Testis (tissue), 3 donors: ENCODE measurements around the gene PLA2G15. TPM values are rescaled to one million over a fixed set of nuclear protein-coding genes. Genes with fewer than 3 reads are reported as not detected.
A peak's percentile ranks its signal among the peaks of the same experiment; 100 is the strongest.

Source experiments
- DNase-seq: peaks from one replicate; pipeline ENCODE4 v3.0.0-alpha.2; 2019
- H3K27ac ChIP-seq, 2 donors: fragments of 200-600 bp; sonication (generic); one replicate each; pipeline ENCODE4 v1.5.1; 2019
- H3K27me3 ChIP-seq: fragments of 200-600 bp; sonication (generic); one replicate; pipeline ENCODE4 v1.5.1; 2019
- H3K36me3 ChIP-seq: fragments of 200-600 bp; sonication (generic); one replicate; pipeline ENCODE4 v1.5.1; 2017; ENCODE audit warnings: low read depth; ENCODE audit errors: missing control alignments
- H3K4me1 ChIP-seq: fragments of 200-600 bp; sonication (generic); one replicate; pipeline ENCODE4 v1.5.1; 2019
- H3K4me3 ChIP-seq, 2 donors: fragments of 200-600 bp; sonication (generic); one replicate each; pipeline ENCODE4 v1.5.1; 2017 to 2019
- H3K9me3 ChIP-seq: fragments of 200-600 bp; sonication (generic); one replicate; pipeline ENCODE4 v1.5.1; 2017
- CTCF ChIP-seq, 3 experiments: fragments of 450-650 bp in 2 of 3; fragments of 200-600 bp in 1 of 3; sonication (generic) in 1 of 3; IDR thresholded peaks; one replicate each; pipeline ENCODE4 v1.5.1; 2016 to 2019; ENCODE audit warnings: antibody characterized with exemption in 3 of 3, mild to moderate bottlenecking in 2 of 3, moderate library complexity in 1 of 3
- POLR2A ChIP-seq: fragments of 450-650 bp; IDR thresholded peaks from one replicate; pipeline ENCODE4 v1.6.1; 2017; ENCODE audit warnings: antibody characterized with exemption, mild to moderate bottlenecking, moderate library complexity
- WGBS, 2 donors: methylation state at CpG; one replicate each; pipeline ENCODE4 v1.1.5; 2018; 5-methylcytosine and 5-hydroxymethylcytosine counted together
- intact Hi-C: fragments of 100-400 bp; cut with DNase I; formaldehyde crosslinking; loops from one replicate; pipeline ENCODE4 v1.15.1; 2023; ENCODE audit warnings: low total_unique reads
- polyA plus RNA-seq: library from polyadenylated mRNA; stranded (reverse); fragments of 350-450 nt; fragmentation: Illumina TruSeq; extraction: RNeasy Lipid Tissue Mini Kit (QIAGEN cat#74804); gene quantifications from one replicate; pipeline ENCODE4 v1.2.3, GENCODE V29; 2014; ENCODE audit warnings: low read depth, low replicate concordance; ENCODE audit not compliant: insufficient read depth
- total RNA-seq, 2 donors: library from RNA; depleted of rRNA; stranded (reverse); fragments of >200 nt; gene quantifications; one replicate each; pipeline ENCODE4 v1.2.3, GENCODE V29; 2016

Gene PLA2G15
- total and polyA plus RNA-seq, 3 donors from 2014 or later, result 27.3 to 44.7 (median 37.2) TPM

DNA sequence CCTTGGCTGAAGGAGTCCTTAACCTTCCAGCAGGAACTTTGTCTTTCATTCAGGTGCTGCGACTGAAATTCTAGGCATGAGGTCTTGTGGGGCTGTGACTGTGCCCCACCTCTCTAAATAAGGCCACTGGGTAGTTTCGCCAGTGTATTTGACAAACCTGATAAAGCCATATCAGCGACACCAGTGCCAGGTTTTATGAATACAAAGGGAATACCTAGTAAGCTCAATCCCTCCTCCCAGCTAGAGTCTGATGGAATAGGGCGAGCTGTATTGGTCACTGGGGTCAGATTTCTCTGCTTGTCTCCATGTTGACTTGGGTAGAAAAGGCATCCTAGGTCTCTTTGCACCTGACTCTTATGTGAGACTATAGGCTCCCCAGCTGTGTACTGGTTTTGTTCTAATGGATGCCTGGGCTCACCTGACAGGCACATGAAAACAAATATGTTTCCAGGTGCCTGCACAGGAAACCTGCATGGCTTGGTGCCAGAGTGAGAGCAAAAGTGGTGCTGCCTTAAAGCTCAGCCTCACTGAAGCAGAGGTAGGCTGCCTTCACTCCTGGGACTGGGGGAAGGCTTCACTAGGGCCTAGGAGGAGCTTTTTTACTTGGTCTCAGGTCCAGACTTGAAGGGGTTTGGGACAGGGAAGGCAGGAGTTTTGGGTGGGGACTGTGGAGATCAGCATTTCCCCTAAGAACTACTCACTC lies 27.5 kb downstream of the PLA2G15 start:
- no peak for DNase-seq
- intact Hi-C loops, result no loop called here
- Histone ChIP-seq H3K36me3 (no peaks in the 10 kb centered on the region), H3K27me3 (no peaks in the 10 kb centered on the region), H3K9me3 (no peaks in the 10 kb centered on the region), H3K4me1 (peaks cover 49% of the 10 kb centered on the region), H3K4me3 (no peak overlapping the region), H3K27ac (peak overlapping the region; percentile 55 to 64)
- 65 to 96% methylated on average over 4 of the region's 4 CpGs for WGBS, 2 donors
- no peak for TF ChIP-seq CTCF (IDR thresholded peaks at IDR 0.05)

GRCh38 chr16:68273459-68273858 lies 28.3 kb downstream of the PLA2G15 start:
- 89 to 91% methylated on average over 5 of the region's 5 CpGs for WGBS, 2 donors
- Histone ChIP-seq H3K27me3 (no peaks in the 10 kb centered on the region), H3K4me1 (peaks cover 43% of the 10 kb centered on the region), H3K27ac (peak overlapping the region in 1 of 2 donors; percentile 64), H3K4me3 (no peak overlapping the region), H3K36me3 (no peaks in the 10 kb centered on the region), H3K9me3 (no peaks in the 10 kb centered on the region)
- TF ChIP-seq POLR2A (no peak), CTCF (IDR thresholded peaks at IDR 0.05) (no peak)
- DNase-seq, result no peak
- intact Hi-C loops, result no loop called here

DNA sequence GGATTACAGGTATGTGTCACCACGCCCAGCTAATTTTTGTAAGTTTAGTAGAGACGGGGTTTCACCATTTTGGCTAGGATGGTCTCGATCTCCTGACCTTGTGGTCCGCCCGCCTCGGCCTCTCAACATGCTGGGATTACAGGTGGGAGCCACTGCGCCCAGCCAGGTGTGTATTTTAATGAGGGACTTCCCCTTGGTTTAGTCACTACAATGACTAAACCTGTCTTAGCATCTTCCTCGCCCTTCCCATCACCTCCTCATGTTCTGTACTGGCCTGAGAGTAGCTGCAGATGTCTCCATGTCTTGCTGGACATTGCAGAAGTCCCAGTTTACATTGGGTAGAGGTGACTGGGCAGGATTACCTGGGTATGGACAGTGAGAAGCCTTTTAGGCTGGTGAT lies 28.7 kb downstream of the PLA2G15 start:
- Histone ChIP-seq H3K27me3 (no peaks in the 10 kb centered on the region), H3K4me1 (peaks cover 43% of the 10 kb centered on the region), H3K27ac (no peak overlapping the region), H3K9me3 (no peaks in the 10 kb centered on the region), H3K36me3 (no peaks in the 10 kb centered on the region), H3K4me3 (no peak overlapping the region)
- no peak for DNase-seq
- intact Hi-C loops, result no loop called here
- 92 to 96% methylated on average over 7 to 8 of the region's 8 CpGs for WGBS, 2 donors
- TF ChIP-seq CTCF (IDR thresholded peaks at IDR 0.05), result no peak
- no peak for TF ChIP-seq POLR2A

GRCh38 chr16:68274441-68274840 lies 29.3 kb downstream of the PLA2G15 start:
- H3K27me3 ChIP-seq, result no peaks in the 10 kb centered on the region
- peaks cover 41% of the 10 kb centered on the region for H3K4me1 ChIP-seq
- intact Hi-C loops, result no loop called here
- DNase-seq, result no peak
- H3K27ac ChIP-seq, result no peak overlapping the region
- H3K36me3 ChIP-seq, result no peaks in the 10 kb centered on the region
- no peak overlapping the region for H3K4me3 ChIP-seq
- WGBS, 2 donors, result 90% methylated on average over 1 to 4 of the region's 4 CpGs
- no peaks in the 10 kb centered on the region for H3K9me3 ChIP-seq
- no peak for TF ChIP-seq POLR2A
- TF ChIP-seq CTCF (IDR thresholded peaks at IDR 0.05), result no peak

DNA sequence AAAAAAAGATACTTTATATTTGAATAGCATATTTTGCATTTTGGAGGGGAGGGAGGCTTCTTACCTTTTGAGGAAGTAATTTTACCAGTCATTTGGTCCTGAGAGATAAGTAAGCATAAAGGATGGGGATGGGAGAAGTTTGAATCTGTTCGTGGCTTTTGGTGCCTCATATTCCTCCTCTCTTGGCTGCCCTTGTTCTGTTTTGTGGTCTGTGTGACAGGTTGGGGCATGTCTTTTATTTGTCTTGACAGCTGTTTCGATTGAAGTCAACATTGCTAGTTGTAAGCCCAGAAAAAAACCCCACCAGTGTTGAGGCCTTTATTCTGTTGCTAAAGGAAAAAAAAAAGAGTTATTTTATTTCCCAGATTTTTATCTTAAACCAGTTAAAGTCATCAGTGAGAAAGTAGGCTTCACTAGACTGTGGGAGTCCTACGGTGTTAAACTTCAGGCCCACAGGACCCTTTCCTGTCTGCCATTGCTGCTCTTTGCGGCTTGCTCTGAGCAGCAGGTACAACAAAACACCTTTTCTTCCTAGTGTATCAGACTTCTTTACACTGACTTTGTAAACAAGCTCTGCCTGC lies 30.5 kb downstream of the PLA2G15 start:
- no peak for DNase-seq
- no peaks in the 10 kb centered on the region for H3K36me3 ChIP-seq
- WGBS, 2 donors, result 66 to 68% methylated on average over 4 of the region's 4 CpGs
- H3K27ac ChIP-seq, result peak overlapping the region in 1 of 2 donors; percentile 14
- intact Hi-C loops, result no loop called here
- no peaks in the 10 kb centered on the region for H3K27me3 ChIP-seq
- TF ChIP-seq CTCF (IDR thresholded peaks at IDR 0.05) (no peak), POLR2A (no peak)
- H3K4me3 ChIP-seq, result no peak overlapping the region
- H3K4me1 ChIP-seq, result peaks cover 35% of the 10 kb centered on the region
- H3K9me3 ChIP-seq, result no peaks in the 10 kb centered on the region
